Measurements from ENCODE around the gene TAF12.
A peak's percentile ranks its signal among the peaks of the same experiment; 100 is the strongest.
"Not testable (repeated sequence)": the region's sequence is repeated elsewhere in the genome, so short reads cannot be mapped to it uniquely, and the experiment has no call there.

TAF12 gene

DNA sequence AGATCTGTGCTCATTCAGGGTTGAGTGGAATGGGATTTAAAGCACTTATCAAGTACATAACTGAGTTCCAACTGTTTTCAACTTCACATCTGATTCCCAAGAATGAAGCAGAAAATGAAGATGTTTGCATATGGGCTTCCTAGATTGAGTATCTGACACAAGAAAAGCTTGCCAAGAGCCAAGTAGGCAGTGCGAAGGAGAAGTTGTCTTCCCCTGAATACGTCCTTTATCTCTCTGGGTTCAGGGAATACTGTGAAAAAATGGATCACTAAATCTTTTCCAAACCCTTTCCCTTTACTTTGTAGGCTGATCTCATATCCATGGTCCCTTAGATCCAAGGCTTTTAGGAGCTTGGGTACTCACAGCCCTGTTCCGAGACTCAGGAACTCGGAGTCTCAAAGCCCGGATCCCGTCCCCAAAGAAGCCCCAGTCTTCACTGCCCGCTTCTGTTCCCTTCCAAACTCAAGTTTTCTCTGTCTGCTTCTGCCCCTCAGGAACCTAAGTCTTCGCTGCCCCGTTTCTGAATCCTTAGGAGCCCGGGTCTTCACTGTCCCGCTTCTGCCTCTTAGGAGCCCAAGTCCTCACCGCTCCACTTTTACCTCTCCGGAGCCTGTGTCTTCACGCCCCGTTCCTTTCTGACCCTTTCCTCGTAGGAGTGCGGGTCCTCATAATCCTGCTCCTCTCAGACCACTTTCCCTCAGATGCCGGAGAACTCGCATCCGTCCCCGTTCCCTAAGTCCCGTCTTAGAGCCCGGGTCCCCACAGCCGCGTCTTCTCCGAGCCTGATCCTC, 616 bp downstream of the TAF12 start:
- peak; percentile 52 for DNase-seq

DNA sequence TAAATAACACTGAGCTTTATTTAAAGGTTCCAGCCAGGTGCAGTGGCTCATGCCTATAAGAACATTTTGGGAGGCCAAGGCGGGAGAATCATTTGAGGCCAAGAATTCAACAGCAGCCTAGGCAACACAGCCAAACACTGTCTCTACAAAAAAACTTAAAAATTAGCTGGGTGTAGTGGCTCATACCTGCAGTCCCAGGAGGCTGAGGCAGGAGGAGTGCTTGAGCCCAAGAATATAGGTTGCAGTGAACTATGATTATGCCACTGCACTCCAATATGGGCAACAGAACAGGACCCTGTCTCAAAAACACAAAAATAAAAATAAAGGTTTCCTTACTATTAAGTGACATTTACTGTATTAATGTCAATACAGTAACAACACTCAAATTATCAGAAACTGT, 2.1 kb downstream of the TAF12 start:
- no peak for DNase-seq

DNA sequence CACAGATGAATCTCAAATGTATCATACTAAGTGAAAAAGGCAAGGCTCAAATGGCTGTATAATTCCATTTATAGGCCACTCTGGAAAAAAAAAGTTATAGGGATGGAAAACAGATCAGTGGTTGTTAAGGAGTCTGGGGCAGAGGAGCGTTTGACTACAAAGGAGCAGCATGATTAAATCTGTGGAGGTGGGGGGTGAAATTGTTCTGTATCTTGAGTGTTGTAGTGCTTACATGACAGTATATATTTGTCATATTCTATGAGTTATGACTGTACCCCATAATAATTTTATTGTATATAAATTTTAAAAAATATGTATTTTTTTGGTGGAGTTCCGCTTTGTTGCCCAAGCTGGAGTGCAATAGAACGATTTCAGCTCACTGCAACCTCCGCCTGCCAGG, 10.3 kb downstream of the TAF12 start:
- DNase-seq: no peak

GRCh38 chr1:28631713-28632112, 11.2 kb downstream of the TAF12 start:
- no peak for DNase-seq

DNA sequence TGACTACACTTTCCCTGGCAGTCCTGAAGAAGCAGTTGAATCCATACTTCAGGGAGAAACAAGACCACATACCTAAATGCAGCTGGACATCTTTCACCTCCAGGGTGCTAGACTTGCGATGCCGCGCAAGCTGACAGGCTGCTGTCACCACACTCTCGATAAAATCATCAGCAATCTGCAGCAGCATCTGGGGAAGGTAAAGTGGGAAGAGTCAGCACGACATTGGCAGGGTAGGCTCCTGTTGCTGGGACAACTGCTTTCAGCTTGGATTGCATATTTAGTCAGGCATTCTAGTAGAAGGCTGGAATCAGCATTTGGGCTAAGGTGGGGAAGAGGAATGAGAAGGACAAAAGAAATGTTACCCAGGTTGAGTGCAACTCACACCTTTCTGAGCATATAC, 29.7 kb downstream of the TAF12 start:
- no peak for DNase-seq

- no peak for DNase-seq
Measured at GRCh38 chr1:28606771-28607170, 36.1 kb downstream of the TAF12 start.

- no peak for DNase-seq
Measured at GRCh38 chr1:28604962-28605361, 37.9 kb downstream of the TAF12 start.

DNA sequence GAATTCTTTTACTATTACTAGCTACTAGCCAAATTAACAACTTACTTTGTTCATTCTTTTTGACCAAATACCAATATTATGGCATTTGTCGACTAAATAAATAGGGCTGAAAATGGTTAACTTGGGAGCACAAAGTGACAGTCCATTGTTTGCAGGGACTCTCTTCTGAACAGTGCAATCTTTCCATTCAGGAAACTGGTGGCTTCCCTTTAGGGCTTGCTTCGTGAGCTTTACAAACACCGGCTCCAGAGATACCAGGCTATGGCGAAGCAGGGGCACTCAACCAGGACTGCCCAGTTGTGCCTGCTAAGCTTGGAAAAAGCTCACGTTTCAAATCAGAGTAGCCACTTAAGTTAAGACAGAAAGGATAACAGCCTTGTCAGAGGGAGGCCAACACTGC, 38.5 kb downstream of the TAF12 start:
- DNase-seq: no peak

DNA sequence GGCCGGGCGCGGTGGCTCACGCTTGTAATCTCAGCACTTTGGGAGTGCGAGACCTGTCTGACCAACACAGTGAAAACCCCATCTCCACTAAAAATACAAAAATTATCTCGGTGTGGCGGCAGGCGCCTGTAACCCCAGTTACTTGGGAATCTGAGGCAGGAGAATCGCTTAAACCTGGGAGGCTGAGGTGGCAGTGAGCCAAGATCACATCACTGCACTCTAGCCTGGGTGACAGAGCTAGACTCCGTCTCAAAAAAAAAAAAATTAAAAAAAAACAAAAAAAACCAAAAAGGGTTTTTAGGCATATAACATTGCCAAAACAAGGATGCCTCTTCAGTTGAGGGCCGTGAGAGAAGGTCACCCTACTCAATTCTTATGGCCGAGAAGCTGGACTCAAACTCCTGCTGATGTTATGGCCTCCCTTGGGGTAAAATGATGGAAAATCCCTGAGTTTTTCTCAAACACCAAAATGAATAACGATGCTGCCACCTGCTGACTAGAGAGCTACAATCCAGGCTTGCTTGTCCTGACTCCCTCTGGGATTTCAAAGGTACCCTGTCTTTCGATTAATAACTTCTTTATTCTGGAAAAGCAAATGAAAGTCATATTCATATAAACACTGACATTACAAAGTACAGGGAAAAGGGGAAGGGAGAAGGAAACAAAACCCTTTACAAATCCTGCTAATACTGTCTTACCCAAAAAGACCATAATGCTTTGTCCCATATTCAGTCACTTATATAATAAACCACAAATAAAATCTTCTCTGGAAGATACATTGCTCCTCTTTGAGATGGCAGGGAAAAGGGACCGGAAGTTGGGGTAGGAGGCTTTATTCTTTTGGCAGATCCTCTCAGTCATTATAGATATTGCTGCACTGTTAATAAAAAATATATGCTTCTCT, 40.1 kb downstream of the TAF12 start:
- peak; percentile 91 for DNase-seq

- no peak for DNase-seq
Measured at GRCh38 chr1:28601696-28602095, 41.2 kb downstream of the TAF12 start.

GRCh38 chr1:28596276-28596675, 46.6 kb downstream of the TAF12 start:
- not testable (repeated sequence) for DNase-seq

- no peak for DNase-seq
Measured at GRCh38 chr1:28595412-28596191, 47.3 kb downstream of the TAF12 start.

GRCh38 chr1:28594686-28595411, 48.0 kb downstream of the TAF12 start:
- not testable (repeated sequence) for DNase-seq

- DNase-seq: not testable (repeated sequence)
Measured at GRCh38 chr1:28593988-28594356, 48.9 kb downstream of the TAF12 start.

DNA sequence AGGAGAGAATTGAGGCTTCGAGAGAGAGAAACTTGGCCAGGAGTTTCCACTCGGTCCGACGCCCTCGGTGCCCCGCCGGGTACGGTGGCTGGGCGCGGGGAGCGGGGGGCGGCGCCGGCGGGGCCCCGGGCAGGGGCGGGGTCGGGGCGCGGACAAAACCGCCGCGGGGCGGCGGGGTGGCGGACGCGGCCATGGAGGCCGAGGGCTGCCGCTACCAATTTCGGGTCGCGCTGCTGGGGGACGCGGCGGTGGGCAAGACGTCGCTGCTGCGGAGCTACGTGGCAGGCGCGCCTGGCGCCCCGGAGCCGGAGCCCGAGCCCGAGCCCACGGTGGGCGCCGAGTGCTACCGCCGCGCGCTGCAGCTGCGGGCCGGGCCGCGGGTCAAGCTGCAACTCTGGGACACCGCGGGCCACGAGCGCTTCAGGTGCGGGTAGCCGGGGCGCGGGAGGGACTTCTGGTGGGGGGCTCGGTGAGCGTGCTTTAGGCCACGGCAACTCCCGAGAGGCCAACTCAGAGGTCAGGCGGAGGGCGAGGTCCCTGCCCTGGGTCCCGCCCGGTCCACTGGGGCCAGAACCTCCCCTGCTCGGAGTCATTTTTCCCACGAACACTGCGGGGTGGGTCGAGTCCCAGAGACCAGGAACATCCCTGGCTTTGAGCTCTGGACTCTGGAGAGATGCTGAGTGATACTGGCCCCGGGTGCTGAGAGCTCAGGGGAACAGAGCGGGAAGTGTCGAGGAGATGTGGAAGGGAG, 50.4 kb downstream of the TAF12 start:
- DNase-seq: peak; percentile 65

DNA sequence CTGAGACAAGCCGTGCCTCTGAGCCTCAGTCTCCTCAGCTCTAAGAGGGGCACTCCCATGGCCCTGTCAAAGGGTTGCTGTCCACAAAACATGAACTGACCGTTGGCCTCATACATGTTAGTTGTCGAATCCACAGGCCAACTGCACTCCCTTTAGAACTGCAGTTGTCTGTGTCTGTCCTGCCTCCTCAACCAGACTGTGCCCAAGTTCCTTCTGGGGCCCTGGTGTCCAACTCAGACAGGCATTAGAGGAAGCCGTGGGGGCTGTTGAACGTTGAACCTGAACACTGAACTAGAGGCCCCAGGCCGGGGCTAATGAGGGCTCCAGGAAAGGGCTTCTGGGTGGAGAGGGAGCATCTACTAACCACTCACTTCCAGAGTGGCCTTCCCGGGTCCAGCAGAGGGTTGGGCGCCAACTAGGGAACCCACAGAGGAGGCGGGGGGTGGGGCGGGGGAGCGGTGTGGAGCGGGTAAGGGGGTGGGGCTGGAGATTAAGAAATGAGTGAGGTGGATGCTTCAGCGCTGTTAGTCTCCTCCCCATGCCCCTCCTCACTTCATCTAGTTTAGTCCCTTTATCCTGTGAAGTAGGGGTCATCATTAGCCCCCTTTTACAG, 51.1 kb downstream of the TAF12 start, which contains the start of gene RAB42:
RAB42 (plus strand) TSS at position 558 of the 613 bp plus-strand sequence. CDS start 247 bp downstream, outside the sequence.
- no peak for DNase-seq

GRCh38 chr1:28586585-28587391, 56.1 kb downstream of the TAF12 start:
- not testable (repeated sequence) for DNase-seq

DNA sequence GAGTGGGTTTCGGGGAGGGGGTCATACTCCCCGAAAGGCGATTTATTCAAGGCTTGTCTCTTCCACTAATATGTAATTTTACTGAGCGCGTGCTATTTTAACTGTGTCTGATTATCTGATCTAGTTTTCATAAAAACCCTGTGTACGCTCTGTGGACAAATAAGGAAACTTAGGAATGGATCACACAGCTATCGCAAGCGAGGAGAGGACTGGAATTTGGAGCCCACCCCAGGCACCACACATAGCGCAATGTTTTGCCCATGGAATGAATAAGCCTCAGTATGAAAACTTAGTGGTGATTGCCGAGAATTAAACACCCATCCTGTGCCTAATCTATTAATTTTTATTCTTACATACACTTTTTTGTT, 60.6 kb downstream of the TAF12 start:
- DNase-seq: no peak

- peak; percentile 98 for DNase-seq
Measured at GRCh38 chr1:28581531-28582247, 61.2 kb downstream of the TAF12 start.
